Activated effector memory CD4-positive, alpha-beta T cell treated with anti-CD3 and anti-CD28 coated beads, Interleukin-2, amount 50 U/mL, for 16 hours (primary cell): Measurements from ENCODE around the gene KLHL8.
"Not testable (repeated sequence)": the region's sequence is repeated elsewhere in the genome, so short reads cannot be mapped to it uniquely, and the experiment has no call there.

Source experiments
- DNase-seq: peaks from one replicate; pipeline ENCODE4 v3.0.0-alpha.2; 2020

Gene KLHL8

DNA sequence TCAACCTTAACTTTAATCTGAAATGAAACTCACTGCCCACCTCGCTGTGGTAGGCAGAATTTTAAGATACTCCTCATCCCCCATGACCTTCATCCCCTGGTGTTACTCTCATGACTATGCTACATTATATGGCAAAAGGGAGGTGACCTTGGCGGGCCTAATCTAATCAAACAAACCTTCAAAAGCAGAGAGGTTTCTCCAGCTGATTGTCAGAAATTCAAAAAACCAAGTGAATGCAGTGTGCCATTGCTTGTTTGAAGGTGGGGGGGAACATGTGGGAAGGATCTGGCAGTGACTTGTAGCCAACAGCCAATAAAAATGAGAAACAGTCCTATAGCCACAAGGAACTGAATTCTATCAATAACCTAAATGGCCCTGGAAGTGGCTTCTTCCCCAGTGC is 48.5 kb downstream of the KLHL8 start:
- DNase-seq = no peak

DNA sequence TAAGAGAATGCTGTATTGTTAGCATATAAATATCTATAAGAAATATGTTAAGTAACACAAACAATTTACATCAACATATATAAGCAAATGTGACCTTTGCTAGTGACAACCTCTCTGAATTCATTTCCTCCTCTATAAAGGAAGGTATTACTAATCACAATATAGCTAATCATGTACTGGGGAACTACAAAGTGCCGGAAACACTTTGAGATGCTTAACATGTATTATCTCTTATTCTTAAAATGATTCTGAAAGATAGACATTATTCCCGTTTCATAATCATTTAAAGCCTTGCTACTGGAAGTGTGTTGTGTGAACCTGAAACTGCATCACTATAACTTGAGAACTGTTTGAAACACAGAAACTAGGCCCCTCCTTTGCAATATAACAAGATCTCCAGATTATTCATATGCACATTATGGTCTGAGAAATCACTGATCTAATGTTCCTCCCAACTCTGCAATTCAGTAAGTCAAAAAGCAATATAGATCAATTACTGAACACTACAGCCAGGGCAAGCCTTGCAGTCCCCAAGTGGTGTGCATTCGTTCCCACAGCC is 54.0 kb downstream of the KLHL8 start:
- no peak for DNase-seq

DNA sequence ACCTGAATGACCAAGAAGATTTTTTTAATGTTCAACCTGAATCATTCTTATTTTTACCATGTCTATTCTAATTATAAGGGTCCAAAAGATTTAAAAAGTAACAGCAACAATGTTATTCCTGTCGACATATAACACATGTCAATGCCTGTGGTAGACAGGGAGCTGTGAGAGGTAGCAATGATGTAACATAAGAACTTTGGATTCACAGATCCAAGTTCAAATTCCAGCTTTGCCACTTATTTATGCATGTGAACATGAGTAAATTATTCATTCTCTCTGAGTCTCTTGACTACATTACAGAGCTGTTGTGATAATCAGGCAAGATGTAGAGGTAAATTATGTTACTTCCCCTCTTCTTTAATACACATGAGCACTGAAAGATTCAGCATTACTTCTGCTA is 54.5 kb downstream of the KLHL8 start:
- no peak for DNase-seq

DNA sequence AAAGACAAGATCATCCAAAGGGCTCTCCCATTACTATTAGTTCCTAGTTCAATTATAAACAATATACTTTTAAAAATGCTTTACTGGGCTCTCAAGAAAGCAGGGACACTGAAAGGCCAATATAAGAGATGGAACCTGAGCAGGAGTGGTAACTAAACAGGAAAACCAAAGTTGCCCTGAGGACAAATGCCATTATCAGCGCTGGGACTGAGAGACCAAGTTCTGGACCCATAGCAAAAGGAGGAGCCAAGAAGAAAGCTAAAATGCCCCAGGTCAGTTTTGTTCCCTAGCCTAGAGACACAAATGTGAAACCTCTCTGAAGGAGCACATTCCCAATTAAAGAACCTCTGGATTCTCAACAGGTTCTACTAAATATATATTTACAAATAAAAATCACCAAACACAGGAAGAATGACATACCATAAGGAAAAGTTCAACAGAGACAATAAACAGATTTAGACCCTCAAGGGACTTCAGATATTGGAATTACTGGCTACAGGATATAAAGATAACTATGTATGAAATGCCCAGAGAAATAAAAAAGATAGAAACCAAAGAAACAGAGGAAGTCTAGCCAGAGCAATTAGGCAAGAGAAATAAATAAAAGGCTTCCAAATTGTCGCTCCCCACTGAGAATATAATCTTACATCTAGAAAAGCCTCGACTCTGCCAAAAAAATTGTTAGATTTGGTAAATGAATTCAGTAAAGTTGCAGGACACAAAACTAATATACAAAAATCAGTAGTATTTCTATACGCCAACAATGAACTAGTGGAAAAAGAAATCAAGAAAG is 67.1 kb downstream of the KLHL8 start:
- DNase-seq = no peak

DNA sequence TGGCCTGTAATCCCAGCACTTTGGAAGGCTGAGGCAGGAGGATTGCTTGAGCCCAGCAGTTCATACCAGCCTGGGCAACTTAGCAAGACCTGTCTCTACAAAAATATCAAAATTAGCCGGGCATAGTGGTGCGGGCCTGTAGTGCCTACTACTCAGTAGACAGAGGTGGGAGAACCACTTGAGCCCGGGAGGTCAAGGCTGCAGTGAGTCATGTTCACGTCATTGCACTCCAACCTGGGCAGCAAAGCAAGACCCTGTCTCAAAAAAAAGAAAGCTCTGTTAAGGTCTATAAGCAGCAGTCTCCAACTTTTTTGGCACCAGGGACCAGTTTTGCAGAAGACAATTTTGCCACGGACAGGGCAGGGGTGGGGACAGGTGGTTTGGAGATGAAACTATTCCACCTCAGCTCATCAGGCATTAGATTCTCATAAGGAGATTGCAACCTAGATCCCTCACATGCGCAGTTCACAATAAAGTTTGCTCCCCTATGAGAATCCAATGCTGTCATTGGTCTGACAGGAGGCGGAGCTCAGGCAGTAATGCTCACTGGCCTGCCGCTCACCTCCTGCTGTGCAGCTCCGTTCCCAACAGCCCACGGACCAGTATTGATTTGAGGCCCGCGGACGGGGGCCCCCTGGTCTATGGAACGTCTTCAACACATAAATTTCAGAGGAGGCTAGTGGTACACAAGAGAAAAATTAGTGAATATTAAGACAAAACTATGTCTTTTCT is 67.9 kb downstream of the KLHL8 start:
- DNase-seq = no peak

DNA sequence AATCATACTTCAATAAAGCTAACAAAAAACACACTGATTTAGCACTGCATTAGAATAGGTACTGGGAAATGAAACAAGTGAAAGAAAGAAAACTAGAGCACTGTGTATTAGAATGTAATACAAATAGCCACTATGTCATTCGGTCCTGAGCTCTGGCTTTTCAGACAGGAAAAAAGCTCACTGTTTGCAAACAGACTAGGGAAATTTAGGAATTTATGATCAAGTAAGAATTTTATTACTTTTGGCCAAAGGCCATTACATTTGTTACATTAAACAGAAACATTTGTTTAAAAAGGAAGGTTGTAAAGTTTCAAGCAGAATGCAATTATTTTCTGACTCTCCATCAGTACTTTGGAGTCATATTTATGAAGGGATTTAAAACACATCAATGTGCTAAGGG is 68.7 kb downstream of the KLHL8 start:
- DNase-seq = no peak

DNA sequence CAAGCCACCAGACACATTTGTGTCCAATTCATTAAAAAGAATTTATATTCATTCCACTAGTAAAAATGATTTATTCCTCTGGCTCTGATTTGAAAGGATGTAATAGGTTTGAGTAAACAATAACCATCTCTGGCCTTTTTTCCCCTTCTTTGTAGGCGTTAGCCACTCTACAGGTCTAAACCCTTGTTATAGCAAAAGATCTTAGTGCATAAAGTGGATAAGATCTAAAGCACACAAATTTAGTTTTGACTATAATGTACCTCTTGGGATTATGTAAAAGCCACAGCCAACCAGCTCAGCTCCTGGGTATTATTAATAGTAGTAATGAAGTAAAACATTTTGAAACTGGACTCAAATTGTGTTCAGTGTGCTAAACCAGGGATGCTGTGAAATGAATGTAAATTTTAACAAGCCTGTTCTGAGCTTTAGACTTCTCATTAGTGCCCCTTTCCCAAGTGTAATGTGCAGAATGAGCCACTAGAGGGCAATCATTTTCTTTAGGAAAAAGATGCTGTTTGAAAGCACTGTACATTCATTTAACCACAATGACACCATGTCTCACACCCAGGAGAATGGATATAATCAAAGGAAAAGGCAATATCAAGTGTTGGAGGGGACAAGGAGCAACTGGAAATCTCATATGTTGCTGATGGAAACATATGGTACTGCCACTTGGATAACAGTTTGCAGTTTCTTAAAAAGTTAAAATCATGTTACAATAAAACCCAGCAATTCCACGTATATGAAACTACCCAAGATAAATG is 69.7 kb downstream of the KLHL8 start:
- DNase-seq = no peak

DNA sequence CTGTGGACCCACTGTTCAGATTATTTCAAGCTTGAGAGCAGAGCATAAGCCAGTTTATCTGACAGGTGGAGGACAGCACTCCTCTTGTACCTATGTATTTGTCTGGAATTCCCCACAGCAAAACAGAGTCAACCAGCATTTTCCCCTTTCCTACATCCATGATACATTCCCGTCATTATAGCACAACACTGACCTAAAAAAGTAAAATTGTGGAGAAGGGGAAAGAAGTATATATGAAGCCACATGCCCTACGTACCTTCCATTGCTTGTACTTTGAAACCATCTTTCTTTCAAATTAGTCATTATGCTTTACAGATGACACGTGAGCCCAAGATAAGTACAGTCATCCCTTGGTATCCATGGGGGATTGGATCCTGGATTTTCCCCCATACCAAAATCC is 73.3 kb downstream of the KLHL8 start:
- no peak for DNase-seq

DNA sequence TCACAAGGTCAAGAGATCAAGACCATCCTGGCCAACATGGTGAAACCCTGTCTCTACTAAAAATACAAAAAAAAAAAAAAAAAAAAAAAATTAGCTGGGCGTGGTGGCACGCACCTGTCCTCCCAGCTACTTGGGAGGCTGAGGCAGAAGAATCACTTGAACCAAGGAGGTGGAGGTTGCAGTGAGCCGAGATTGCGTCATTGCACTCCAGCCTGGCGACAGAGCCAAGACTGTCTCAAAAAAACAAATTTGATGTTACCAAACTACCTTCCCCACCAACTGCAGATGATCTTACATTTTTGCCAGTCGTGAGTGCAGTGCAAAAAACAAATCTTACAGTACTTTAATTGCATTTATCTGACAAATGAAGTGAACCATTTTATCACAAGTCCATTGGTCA is 74.5 kb downstream of the KLHL8 start:
- DNase-seq = not testable (repeated sequence)

DNA sequence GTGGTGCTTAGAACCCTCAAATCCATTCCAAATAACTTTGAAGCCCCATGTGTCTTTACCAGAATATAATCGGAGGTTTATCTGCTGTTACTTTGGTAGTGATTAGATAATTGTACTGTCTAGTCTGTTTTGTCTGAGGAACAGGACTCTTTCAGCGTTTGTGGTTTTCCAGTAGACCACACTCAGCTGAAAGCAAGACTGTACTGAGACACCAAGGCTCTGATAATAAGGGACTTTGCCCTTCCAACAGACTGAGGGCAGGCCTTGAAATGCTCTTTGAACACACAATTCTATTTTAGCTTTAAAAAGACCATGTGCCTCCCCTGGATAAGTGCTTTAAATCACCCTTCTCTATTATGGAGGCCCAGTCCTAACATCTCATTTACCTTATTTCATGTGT is 76.1 kb downstream of the KLHL8 start:
- DNase-seq = no peak

DNA sequence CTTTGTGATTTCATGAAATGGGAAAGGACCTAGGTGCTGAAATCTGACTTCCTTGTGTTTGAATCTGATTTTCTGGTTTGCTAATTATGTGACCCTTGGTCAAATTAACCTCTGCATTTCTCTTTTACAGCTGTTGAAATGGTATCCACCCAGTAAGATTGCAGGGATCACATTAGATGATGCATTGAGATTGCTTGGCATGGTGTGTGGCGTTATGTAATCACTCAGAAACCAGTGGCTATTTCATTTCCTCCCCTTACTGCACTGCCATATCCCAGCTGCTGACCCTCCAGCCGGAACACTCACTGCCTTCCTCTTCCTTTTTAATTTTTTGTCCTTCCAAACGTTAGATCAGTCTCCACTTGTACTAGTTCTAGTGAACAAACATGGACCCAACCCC is 79.0 kb downstream of the KLHL8 start:
- DNase-seq = no peak

DNA sequence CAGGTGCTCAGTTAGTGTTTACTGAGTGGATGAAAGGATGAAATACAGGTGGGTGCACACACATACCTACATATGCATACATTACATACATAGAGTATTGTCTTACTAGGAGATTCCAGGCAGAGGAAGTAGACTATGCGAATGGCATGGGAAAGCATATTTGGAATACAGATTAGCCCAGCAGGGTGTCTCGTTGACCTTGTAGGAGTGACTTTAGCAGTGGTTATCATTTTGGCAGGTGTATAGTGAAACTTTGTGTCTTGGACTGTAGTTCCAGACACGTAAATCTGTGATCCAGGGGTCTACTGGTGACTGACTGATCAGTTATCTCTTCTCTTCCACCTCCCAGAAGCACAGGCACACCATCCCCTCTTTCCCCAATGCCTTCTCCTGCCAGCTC is 86.3 kb downstream of the KLHL8 start:
- DNase-seq = no peak

DNA sequence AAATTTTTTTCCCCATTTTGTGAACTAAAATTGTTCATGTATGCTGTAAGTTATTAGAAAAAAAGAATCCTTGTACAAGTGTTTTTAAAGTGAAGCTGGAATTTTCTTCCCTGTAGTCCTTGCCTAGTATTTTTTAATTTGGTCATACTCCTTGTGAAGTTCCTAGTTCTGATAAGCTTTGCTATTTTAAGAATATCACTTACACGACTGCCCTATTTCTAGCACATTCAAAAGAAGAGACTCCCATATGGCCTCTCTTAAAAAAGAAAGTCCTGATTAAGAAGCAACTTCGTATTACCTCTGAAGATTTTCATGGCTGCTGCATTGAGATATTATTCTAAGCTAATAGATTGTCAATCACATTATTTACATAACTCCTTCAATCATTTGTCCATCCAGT is 87.2 kb downstream of the KLHL8 start:
- DNase-seq = no peak

DNA sequence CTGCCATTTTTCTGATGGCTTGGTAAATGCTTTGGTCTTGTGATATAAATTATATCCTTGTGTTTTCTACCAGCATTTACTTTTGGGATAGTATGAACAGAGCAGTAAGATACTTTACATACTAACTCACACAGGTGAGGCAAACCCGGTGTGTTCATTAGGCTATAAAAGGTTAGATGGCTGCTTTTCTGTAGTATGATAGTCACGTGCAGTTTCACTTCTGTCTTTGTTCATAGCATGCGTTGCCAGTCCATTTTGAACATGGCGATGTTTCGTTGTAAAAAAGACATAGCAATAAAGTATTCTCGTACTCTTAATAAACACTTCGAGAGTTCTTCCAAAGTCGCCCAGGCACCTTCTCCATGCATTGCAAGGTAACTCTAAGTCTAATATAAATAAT is 88.4 kb downstream of the KLHL8 start:
- no peak for DNase-seq

DNA sequence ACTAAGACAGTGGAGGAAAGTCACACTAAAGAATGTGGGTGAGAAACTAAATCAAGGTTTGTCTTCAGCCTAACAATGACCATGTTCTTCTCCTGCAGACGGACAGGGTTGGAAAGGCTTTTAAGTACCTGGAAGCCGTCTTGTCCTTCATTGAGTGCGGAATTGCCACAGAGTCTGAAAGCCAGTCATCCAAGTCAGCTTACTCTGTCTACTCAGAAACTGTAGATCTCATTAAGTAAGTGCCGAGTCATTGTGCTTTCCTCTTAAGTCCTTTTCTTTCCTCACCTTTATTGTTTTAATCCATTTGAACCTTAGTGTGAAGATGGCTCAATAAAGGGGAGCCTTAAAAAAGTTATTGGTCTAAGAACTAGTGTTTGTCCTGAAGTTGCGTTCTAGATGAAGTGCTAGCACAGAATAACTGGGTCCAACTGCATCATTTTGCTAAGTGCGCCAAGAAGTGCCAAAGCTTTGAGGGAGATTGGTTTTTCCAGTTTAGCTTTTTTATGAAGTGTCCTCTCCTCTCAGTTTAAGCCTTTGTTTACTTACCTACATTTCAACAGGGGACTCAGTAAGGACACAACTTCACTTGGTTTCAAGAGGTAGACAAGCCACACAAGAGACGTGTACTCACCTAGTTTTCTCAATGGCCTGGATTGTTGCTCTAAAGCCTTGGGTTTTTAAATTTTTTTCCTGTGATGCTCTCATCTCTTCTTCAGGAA is 89.3 kb downstream of the KLHL8 start:
- DNase-seq = no peak

DNA sequence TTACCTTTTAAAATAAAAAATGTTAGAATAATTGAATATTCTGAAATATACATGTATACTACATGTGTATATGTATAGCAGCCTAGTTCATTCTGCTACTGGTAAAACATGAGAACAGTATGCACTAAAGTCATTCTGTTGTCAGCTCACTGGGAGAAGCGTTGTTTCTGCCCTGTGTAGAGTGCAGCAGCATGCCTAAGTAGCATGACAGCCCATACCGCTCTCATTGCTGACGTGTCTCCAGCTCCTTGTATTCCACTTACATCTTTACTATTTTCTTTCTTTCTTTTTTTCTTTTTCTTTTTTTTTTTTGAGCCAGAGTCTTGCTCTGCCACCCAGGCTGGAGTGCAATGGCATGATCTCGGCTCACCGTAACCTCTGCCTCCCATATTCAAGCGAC is 90.7 kb downstream of the KLHL8 start:
- no peak for DNase-seq

DNA sequence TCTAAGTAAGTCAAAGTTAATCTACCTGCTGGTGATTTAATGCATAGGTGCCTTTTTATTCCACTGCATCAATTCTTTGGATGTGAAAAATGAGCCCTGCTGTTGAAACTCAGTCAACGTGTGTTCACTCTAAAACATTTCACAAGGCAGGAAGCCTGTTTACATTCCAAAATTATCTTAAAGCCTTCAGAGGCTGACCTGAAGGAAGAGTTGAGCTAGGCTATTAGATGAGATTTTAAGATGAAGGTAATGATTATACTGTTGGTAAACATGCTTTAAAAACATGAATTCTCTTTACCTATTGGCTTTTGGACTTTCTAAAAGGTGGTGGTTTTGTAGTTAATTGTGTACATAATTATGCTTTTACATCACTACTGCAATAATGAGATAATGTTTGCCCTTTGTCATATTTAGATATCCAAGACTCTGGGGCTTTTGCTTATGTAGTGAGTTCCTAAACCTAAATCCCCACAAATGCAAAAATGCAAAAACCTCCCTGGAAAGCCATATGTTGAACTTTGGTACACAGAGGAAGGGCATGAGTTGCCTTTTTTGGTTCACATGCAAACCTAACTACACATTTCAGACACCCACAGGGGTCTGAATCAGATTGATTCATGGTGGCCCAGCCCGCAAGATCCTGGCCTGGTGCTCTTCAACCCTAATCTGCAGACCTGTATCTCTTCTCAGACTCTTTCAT is 92.3 kb downstream of the KLHL8 start:
- DNase-seq = no peak

DNA sequence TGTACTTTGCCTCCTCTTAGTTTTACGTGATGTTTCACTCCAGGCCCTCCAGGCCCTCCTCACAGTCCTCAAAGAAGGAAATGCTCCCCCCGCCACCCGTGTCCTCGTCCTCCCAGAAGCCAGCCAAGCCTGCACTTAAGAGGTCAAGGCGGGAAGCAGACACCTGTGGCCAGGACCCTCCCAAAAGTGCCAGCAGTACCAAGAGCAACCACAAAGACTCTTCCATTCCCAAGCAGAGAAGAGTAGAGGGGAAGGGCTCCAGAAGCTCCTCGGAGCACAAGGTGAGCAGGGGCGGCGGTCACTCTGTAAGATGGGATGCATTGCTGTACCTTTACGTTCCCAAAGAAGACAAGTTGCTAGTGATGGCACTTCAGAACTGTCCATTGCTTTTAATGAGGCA is 94.4 kb downstream of the KLHL8 start:
- DNase-seq = no peak

DNA sequence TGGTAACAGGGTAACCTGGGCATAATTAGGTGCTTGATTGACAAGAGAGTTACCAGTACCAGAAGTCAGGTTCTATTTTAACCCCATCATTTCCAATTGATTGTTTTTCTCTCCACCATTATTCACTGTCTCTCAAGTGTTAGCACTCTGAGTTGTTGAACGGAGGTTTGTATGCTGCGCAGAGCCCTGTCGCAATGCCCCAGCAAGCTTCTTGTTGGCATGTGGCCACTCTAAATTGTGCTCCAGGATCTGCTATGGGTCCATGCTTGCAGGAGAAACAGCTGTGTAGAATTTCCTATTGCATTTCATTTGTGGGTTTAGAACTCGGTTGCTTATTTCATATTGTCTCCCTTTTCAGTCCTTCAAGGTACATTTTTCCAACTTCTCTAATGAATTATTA is 98.2 kb downstream of the KLHL8 start:
- DNase-seq = no peak

DNA sequence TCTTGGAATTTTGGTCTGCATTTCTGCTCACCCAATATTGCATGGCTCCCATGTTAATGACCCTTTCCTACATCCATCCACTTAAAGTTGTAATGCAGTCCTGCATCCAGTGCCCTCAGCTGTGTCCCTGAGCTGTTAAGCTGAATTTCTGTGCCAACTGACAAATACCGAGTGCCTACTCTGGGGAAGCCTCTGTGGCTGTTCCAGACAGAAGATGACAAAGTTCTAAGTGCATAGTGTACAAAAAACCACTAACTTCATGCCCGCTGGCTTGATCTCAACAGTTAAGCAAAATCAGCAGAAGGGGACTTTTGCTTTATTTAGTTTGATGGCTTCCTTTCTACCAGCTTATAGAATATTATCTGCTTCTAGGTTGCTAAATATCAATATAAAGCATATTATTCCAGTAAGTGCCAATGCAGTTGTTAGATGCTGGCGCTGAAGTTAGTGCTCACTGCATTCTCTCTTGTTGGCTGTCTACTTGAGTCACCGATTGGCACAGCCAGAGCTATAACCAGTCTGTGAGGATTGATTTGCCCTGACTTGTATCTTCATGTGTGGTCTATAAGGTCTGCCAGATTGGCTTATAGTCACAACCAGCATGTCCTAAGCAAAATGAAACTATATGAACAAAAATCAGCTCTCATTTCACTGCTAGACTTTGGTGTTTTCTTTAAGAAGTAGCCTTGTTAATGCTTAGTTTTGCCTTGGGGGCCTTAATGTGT is 98.9 kb downstream of the KLHL8 start:
- no peak for DNase-seq

DNA sequence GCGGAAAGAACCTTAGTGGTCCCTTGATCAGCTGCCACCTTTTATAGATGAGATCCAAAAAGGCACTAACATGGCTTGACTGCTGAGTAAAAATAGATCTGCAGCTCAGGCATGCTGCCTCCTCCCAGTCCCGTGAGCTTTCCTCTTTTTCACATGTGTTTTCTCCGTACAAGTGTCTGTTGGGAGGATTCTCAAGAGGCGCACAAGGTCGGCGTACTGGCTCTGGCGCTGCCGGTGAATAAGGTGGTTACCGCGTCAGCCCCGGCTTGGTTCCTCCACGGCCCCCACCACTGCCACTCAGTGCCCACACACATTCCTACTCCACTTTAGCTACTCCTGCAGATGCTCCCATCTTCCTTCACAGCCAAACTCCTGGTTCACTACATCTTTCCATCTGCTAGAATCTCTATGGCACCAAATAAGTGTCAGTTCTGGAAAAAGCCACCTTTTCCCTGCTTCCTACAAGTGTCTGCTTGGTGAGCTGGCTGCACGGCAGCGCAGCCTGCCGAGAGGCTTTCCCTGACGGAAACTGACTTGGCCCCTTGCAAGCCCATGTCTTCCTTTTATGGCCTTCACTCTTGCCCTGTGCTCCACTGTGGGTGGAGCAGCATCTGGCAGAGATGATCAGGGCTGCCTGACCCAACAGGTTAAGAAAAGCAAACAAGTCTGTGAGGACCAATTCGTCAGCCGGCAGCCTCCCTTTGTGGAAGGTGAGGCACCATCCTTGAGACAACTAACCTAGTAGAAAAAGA is 99.8 kb downstream of the KLHL8 start:
- no peak for DNase-seq
